SK-N-SH (cell line): ENCODE results near the gene MIPEP. TPM values are rescaled to one million over a fixed set of nuclear protein-coding genes. Genes with fewer than 3 reads are reported as not detected.

Experiments used
- CTCF ChIA-PET: fragments of 300-600, 350-600 bp; formaldehyde crosslinking; extraction: SDS; loops from one replicate; lab custom pipeline; 2021; lab: Yijun Ruan, JAX
- POLR2A ChIA-PET: fragments of 350-600 bp; sonication (Branson Sonifier 250); formaldehyde crosslinking; extraction: SDS; loops from one replicate; lab custom pipeline; 2020; ENCODE audit warnings: antibody characterized with exemption, inconsistent platforms; lab: Yijun Ruan, JAX
- DNase-seq: peaks from one replicate; pipeline ENCODE4 v3.0.0; 2012
- H2AFZ ChIP-seq: fragments of 200-600 bp; sonication (generic); 2 replicates; pipeline ENCODE4 v1.8.1; 2016; ENCODE audit warnings: antibody characterized with exemption, mild to moderate bottlenecking, low read depth
- H3F3A ChIP-seq: fragments of 200-600 bp; sonication (generic); replicated peaks from 2 replicates; pipeline ENCODE3; 2016; ENCODE audit warnings: antibody characterized with exemption, mild to moderate bottlenecking; ENCODE audit not compliant: insufficient read depth
- H3K27ac ChIP-seq, 2 experiments: fragments of 200-500 bp in 1 of 2; fragments of 200-600 bp in 1 of 2; sonication (Bioruptor generic) in 1 of 2; sonication (generic), shearing (Covaris generic) in 1 of 2; 2 replicates each; pipeline versions ENCODE4 v1.5.1 to v1.6.1; 2014 to 2016; ENCODE audit warnings: low read depth in 2 of 2, inconsistent platforms in 1 of 2, low read length in 1 of 2, mild to moderate bottlenecking in 1 of 2, mixed read lengths in 1 of 2
- H3K27me3 ChIP-seq: fragments of 200-600 bp; sonication (generic), shearing (Covaris generic); 2 replicates; pipeline ENCODE4 v1.6.1; 2016; ENCODE audit warnings: mixed run types; ENCODE audit not compliant: insufficient read depth
- H3K36me3 ChIP-seq, 2 experiments: fragments of 200-500 bp in 1 of 2; fragments of 200-600 bp in 1 of 2; sonication (Bioruptor generic) in 1 of 2; sonication (generic) in 1 of 2; replicated peaks in 1 of 2; 2 replicates each; pipeline versions ENCODE3 to v1.5.1; 2014 to 2016; ENCODE audit warnings: low read length in 1 of 2, mild to moderate bottlenecking in 1 of 2; ENCODE audit not compliant: insufficient read depth in 2 of 2, control insufficient read depth in 1 of 2
- H3K4me1 ChIP-seq, 2 experiments: fragments of 200-500 bp in 1 of 2; fragments of 200-600 bp in 1 of 2; sonication (Bioruptor generic) in 1 of 2; sonication (generic), shearing (Covaris generic) in 1 of 2; 2 replicates each; pipeline versions ENCODE4 v1.5.1 to v1.6.1; 2014 to 2016; ENCODE audit warnings: low read depth in 1 of 2, low read length in 1 of 2, mixed run types in 1 of 2; ENCODE audit not compliant: insufficient read depth in 2 of 2, control insufficient read depth in 1 of 2
- H3K4me2 ChIP-seq: fragments of 200-600 bp; sonication (generic), shearing (Covaris generic); 2 replicates; pipeline ENCODE4 v1.6.1; 2017; ENCODE audit warnings: mixed run types
- H3K4me3 ChIP-seq, 2 experiments: fragments of 200-500 bp in 1 of 2; fragments of 200-600 bp in 1 of 2; sonication (Bioruptor generic) in 1 of 2; sonication (generic), shearing (Covaris generic) in 1 of 2; 2 replicates each; pipeline versions ENCODE4 v1.5.1 to v1.8.1; 2014 to 2016; ENCODE audit warnings: low read depth in 2 of 2, inconsistent platforms in 1 of 2, low read length in 1 of 2, mild to moderate bottlenecking in 1 of 2, mixed read lengths in 1 of 2, moderate library complexity in 1 of 2
- H3K79me2 ChIP-seq: fragments of 200-600 bp; sonication (generic); 2 replicates; pipeline ENCODE4 v1.8.1; 2017; ENCODE audit warnings: mild to moderate bottlenecking; ENCODE audit not compliant: insufficient read depth
- H3K9ac ChIP-seq: fragments of 200-600 bp; sonication (generic); 2 replicates; pipeline ENCODE4 v1.6.1; 2017; ENCODE audit warnings: mixed run types
- H3K9me2 ChIP-seq: fragments of 200-600 bp; sonication (generic); 2 replicates; pipeline ENCODE4 v1.6.1; 2017; ENCODE audit warnings: mixed run types
- H3K9me3 ChIP-seq: fragments of 200-600 bp; sonication (generic); 2 replicates; pipeline ENCODE4 v1.6.1; 2017; ENCODE audit warnings: mixed run types, mild to moderate bottlenecking, moderate library complexity
- H4K20me1 ChIP-seq: fragments of 200-600 bp; sonication (generic); 2 replicates; pipeline ENCODE4 v1.6.1; 2017; ENCODE audit warnings: mild to moderate bottlenecking, mixed run types; ENCODE audit not compliant: insufficient read depth
- CHD2 ChIP-seq: fragments of 150-350 bp; IDR thresholded peaks from 2 replicates; pipeline ENCODE4 v1.6.1; 2018; ENCODE audit warnings: low read length; ENCODE audit not compliant: partially characterized antibody
- EP300 ChIP-seq, 2 experiments: IDR thresholded peaks; 2 replicates each; pipeline versions ENCODE4 v1.4.0 to v1.6.1; 2012; ENCODE audit warnings: borderline replicate concordance in 1 of 2, low read depth in 1 of 2, low read length in 1 of 2
- FOXM1 ChIP-seq: IDR thresholded peaks from 2 replicates; pipeline ENCODE4 v1.4.0; 2012; ENCODE audit warnings: low read depth, mild to moderate bottlenecking
- MXI1 ChIP-seq: IDR thresholded peaks from 2 replicates; pipeline ENCODE4 v1.6.1; 2012; ENCODE audit warnings: mild to moderate bottlenecking, low read depth, low read length, improper control_type of control experiment
- NRF1 ChIP-seq: IDR thresholded peaks from 2 replicates; pipeline ENCODE4 v1.6.1; 2012; ENCODE audit warnings: low read depth, mild to moderate bottlenecking, low read length
- REST ChIP-seq: IDR thresholded peaks from 2 replicates; pipeline ENCODE4 v1.6.1; 2012; ENCODE audit warnings: mild to moderate bottlenecking, low read depth, low read length, moderate library complexity
- RFX5 ChIP-seq: IDR thresholded peaks from 2 replicates; pipeline ENCODE4 v1.6.1; 2012; ENCODE audit warnings: mild to moderate bottlenecking, improper control_type of control experiment, low read length
- SMC3 ChIP-seq: IDR thresholded peaks from 2 replicates; pipeline ENCODE4 v1.6.1; 2012; ENCODE audit warnings: low read depth, low read length, improper control_type of control experiment
- TEAD4 ChIP-seq: IDR thresholded peaks from 2 replicates; pipeline ENCODE4 v1.4.0; 2012; ENCODE audit warnings: mild to moderate bottlenecking, borderline replicate concordance; ENCODE audit not compliant: insufficient read depth
- ZBTB33 ChIP-seq: IDR thresholded peaks from 2 replicates; pipeline ENCODE4 v1.4.0; 2012; ENCODE audit warnings: low read depth, borderline replicate concordance
- WGBS: methylation state at CpG from one replicate; pipeline ENCODE4 v1.1.6; 2017; ENCODE audit warnings: low lambda C conversion rate; 5-methylcytosine and 5-hydroxymethylcytosine counted together
- polyA plus RNA-seq, 3 experiments: library from polyadenylated mRNA; depleted of rRNA; stranded (reverse); fragments of >200 nt; gene quantifications; 2 replicates each; pipeline ENCODE4 v1.2.3, GENCODE V29; 2012
- TF ChIP-seq, protein P1 (sequence below): fragments of 200-600 bp; sonication (generic); IDR thresholded peaks from 2 replicates; pipeline ENCODE4 v1.6.1; 2017; ENCODE audit warnings: antibody characterized with exemption, mild to moderate bottlenecking, moderate library complexity
- TF ChIP-seq, protein P2 (sequence below): IDR thresholded peaks from 2 replicates; pipeline ENCODE4 v1.4.0; 2012; ENCODE audit warnings: low read depth

Gene MIPEP
- polyA plus RNA-seq, 1 of the 3 experiments (the other 2 are of a cell fraction) = 12.7 TPM

- DNase-seq = no peak
- Histone ChIP-seq H2AFZ (no peak overlapping the region), H3K4me3 (no peak overlapping the region), H3K4me2 (no peak overlapping the region), H3K27me3 (no peaks in the 10 kb centered on the region), H3F3A (peaks cover 8% of the 10 kb centered on the region), H3K79me2 (no peaks in the 10 kb centered on the region), H4K20me1 (no peaks in the 10 kb centered on the region), H3K36me3 (peaks cover 4 to 17% of the 10 kb centered on the region in 2 experiments), H3K27ac (no peak overlapping the region), H3K9me2 (no peaks in the 10 kb centered on the region), H3K4me1 (no peaks in the 10 kb centered on the region), H3K9ac (no peak overlapping the region), H3K9me3 (no peaks in the 10 kb centered on the region)
- TF ChIP-seq TEAD4 (no peak), RFX5 (no peak), EP300 (IDR thresholded peaks at IDR 0.05; ENCODE audit: borderline replicate concordance in 1 of 2, low read depth in 1 of 2, low read length in 1 of 2) (no peak), MXI1 (no peak), FOXM1 (no peak), CHD2 (no peak), SMC3 (no peak), ZBTB33 (no peak), REST (no peak), NRF1 (no peak)
- TF ChIP-seq, protein P1, sequence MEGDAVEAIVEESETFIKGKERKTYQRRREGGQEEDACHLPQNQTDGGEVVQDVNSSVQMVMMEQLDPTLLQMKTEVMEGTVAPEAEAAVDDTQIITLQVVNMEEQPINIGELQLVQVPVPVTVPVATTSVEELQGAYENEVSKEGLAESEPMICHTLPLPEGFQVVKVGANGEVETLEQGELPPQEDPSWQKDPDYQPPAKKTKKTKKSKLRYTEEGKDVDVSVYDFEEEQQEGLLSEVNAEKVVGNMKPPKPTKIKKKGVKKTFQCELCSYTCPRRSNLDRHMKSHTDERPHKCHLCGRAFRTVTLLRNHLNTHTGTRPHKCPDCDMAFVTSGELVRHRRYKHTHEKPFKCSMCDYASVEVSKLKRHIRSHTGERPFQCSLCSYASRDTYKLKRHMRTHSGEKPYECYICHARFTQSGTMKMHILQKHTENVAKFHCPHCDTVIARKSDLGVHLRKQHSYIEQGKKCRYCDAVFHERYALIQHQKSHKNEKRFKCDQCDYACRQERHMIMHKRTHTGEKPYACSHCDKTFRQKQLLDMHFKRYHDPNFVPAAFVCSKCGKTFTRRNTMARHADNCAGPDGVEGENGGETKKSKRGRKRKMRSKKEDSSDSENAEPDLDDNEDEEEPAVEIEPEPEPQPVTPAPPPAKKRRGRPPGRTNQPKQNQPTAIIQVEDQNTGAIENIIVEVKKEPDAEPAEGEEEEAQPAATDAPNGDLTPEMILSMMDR = no peak
- TF ChIP-seq, protein P2, sequence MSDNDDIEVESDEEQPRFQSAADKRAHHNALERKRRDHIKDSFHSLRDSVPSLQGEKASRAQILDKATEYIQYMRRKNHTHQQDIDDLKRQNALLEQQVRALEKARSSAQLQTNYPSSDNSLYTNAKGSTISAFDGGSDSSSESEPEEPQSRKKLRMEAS = no peak
- 88% methylated on average over 1 of the region's 1 CpG for WGBS
- ChIA-PET CTCF (no interaction called here), POLR2A (no interaction called here)
These were observed 89.3 kb downstream of the MIPEP start for GRCh38 chr13:23799945-23800344.
